Bronchial epithelial cell (primary cell): ENCODE measurements around the gene BRD1. TPM values are rescaled to one million over a fixed set of nuclear protein-coding genes. Genes with fewer than 3 reads are reported as not detected.
"Not testable (repeated sequence)": the region's sequence is repeated elsewhere in the genome, so short reads cannot be mapped to it uniquely, and the experiment has no call there.

ENCODE experiments used
- DNase-seq: peaks from one replicate; pipeline ENCODE4 v3.0.0-alpha.2; 2010; ENCODE audit warnings: low read depth
- FAIRE-seq: peaks from 2 replicates; lab custom pipeline; 2011; peaks lifted over from hg19 to GRCh38; lab: Jason Lieb, UNC
- H3K27me3 ChIP-seq: 2 replicates; pipeline ENCODE4 v1.5.1; 2011; ENCODE audit warnings: low read length; ENCODE audit not compliant: control insufficient read depth, insufficient read depth
- H3K36me3 ChIP-seq: 2 replicates; pipeline ENCODE4 v1.5.1; 2011; ENCODE audit warnings: low read length; ENCODE audit not compliant: control insufficient read depth, insufficient read depth
- H3K4me3 ChIP-seq: 2 replicates; pipeline ENCODE4 v1.5.1; 2011; ENCODE audit warnings: mild to moderate bottlenecking, low read depth, low read length, control low read depth
- CTCF ChIP-seq: IDR thresholded peaks from 2 replicates; pipeline ENCODE4 v1.5.1; 2011; ENCODE audit warnings: mild to moderate bottlenecking, moderate library complexity, low read length, control low read depth, inconsistent platforms; ENCODE audit not compliant: insufficient read depth, severe bottlenecking
- total RNA-seq: library from RNA; depleted of rRNA; stranded (reverse); fragments of >200 nt; gene quantifications from 2 replicates; pipeline ENCODE4 v1.2.1, GENCODE V29; 2014

Gene BRD1
- total RNA-seq, 1 donor from 2014 or later, result 18.2 TPM

GRCh38 chr22:49825436-49825835, 2.2 kb downstream of the BRD1 start:
- Histone ChIP-seq H3K4me3 (peak overlapping the region; percentile 83), H3K36me3 (peaks cover 26% of the 10 kb centered on the region), H3K27me3 (no peaks in the 10 kb centered on the region)
- no peak for TF ChIP-seq CTCF
- DNase-seq (peak; percentile 23), FAIRE-seq (no peak)

- Histone ChIP-seq H3K27me3 (no peaks in the 10 kb centered on the region), H3K4me3 (no peak overlapping the region), H3K36me3 (peaks cover 26% of the 10 kb centered on the region)
- TF ChIP-seq CTCF, result no peak
- DNase-seq (no peak), FAIRE-seq (peak; percentile 47)
Observed at GRCh38 chr22:49824936-49825335, 2.7 kb downstream of the BRD1 start.

GRCh38 chr22:49824185-49824925, 3.3 kb downstream of the BRD1 start:
- Histone ChIP-seq H3K27me3 (no peaks in the 10 kb centered on the region), H3K4me3 (no peak overlapping the region), H3K36me3 (peaks cover 26% of the 10 kb centered on the region)
- FAIRE-seq (peak; percentile 18), DNase-seq (peak; percentile 42)
- no peak for TF ChIP-seq CTCF

GRCh38 chr22:49823289-49824045, 4.2 kb downstream of the BRD1 start:
- Histone ChIP-seq H3K27me3 (no peaks in the 10 kb centered on the region), H3K4me3 (no peak overlapping the region), H3K36me3 (peaks cover 28% of the 10 kb centered on the region)
- DNase-seq (no peak), FAIRE-seq (no peak)
- TF ChIP-seq CTCF, result no peak

GRCh38 chr22:49821741-49822140, 5.9 kb downstream of the BRD1 start:
- FAIRE-seq, H3K27me3 ChIP-seq, DNase-seq, H3K4me3 ChIP-seq: not testable (repeated sequence)
- H3K36me3 ChIP-seq, result peaks cover 34% of the 10 kb centered on the region

GRCh38 chr22:49820984-49821383, 6.7 kb downstream of the BRD1 start:
- FAIRE-seq (no peak), DNase-seq (no peak)
- peaks cover 34% of the 10 kb centered on the region for H3K36me3 ChIP-seq
- no peaks in the 10 kb centered on the region for H3K27me3 ChIP-seq
- no peak overlapping the region for H3K4me3 ChIP-seq
- no peak for TF ChIP-seq CTCF
